Trophoblast cell (in vitro differentiated cells and primary cell): Measurements from ENCODE around the gene TMEM202.

ENCODE experiments used
- DNase-seq, 2 donors: peaks; one replicate each; pipeline ENCODE4 v3.0.0-alpha.2; 2016
- H2AFZ ChIP-seq: 2 replicates; pipeline ENCODE4 v1.6.1; 2013; ENCODE audit warnings: low read length, moderate library complexity, mild to moderate bottlenecking; ENCODE audit not compliant: insufficient read depth, poor library complexity
- H2AK5ac ChIP-seq: 2 replicates; pipeline ENCODE4 v1.6.1; 2013; ENCODE audit warnings: mild to moderate bottlenecking, low read length
- H2BK120ac ChIP-seq: 2 replicates; pipeline ENCODE4 v1.6.1; 2013; ENCODE audit warnings: low read length, mild to moderate bottlenecking, moderate library complexity; ENCODE audit not compliant: insufficient read depth, poor library complexity
- H2BK12ac ChIP-seq: 2 replicates; pipeline ENCODE4 v1.6.1; 2013; ENCODE audit warnings: mild to moderate bottlenecking, low read length, moderate library complexity
- H2BK5ac ChIP-seq: 2 replicates; pipeline ENCODE4 v1.6.1; 2013; ENCODE audit warnings: low read length, low read depth, moderate library complexity, mild to moderate bottlenecking; ENCODE audit not compliant: poor library complexity
- H3K14ac ChIP-seq: 2 replicates; pipeline ENCODE4 v1.6.1; 2013; ENCODE audit warnings: mild to moderate bottlenecking, low read length
- H3K18ac ChIP-seq: 2 replicates; pipeline ENCODE4 v1.6.1; 2013; ENCODE audit warnings: mild to moderate bottlenecking, low read length
- H3K23ac ChIP-seq: 2 replicates; pipeline ENCODE4 v1.6.1; 2013; ENCODE audit warnings: low read length
- H3K27ac ChIP-seq: 2 replicates; pipeline ENCODE4 v1.5.1; 2013; ENCODE audit warnings: low read depth, mild to moderate bottlenecking, inconsistent platforms, low read length, moderate library complexity
- H3K27me3 ChIP-seq: 2 replicates; pipeline ENCODE4 v1.6.1; 2013; ENCODE audit warnings: inconsistent platforms, mild to moderate bottlenecking, low read length, moderate library complexity; ENCODE audit not compliant: insufficient read depth
- H3K36me3 ChIP-seq, 2 experiments: 1 replicate in 1 of 2; 2 replicates in 1 of 2; pipeline ENCODE4 v1.6.1; 2013; ENCODE audit warnings: low read length in 2 of 2, mild to moderate bottlenecking in 2 of 2, moderate library complexity in 1 of 2; ENCODE audit not compliant: insufficient read depth in 2 of 2, control insufficient read depth in 1 of 2
- H3K4ac ChIP-seq: 2 replicates; pipeline ENCODE4 v1.6.1; 2013; ENCODE audit warnings: low read depth, mild to moderate bottlenecking, low read length, moderate library complexity
- H3K4me1 ChIP-seq, 2 experiments: 1 replicate in 1 of 2; 2 replicates in 1 of 2; pipeline ENCODE4 v1.6.1; 2013; ENCODE audit warnings: low read length in 2 of 2, mild to moderate bottlenecking in 2 of 2, moderate library complexity in 1 of 2; ENCODE audit not compliant: insufficient read depth in 2 of 2, control insufficient read depth in 1 of 2
- H3K4me2 ChIP-seq: 2 replicates; pipeline ENCODE4 v1.6.1; 2013; ENCODE audit warnings: inconsistent platforms, mild to moderate bottlenecking, low read length, moderate library complexity
- H3K4me3 ChIP-seq: 2 replicates; pipeline ENCODE4 v1.5.1; 2013; ENCODE audit warnings: mild to moderate bottlenecking, low read depth, low read length, inconsistent platforms
- H3K79me1 ChIP-seq: one replicate; pipeline ENCODE4 v1.6.1; 2013; ENCODE audit warnings: low read length
- H3K79me2 ChIP-seq: 2 replicates; pipeline ENCODE4 v1.6.1; 2013; ENCODE audit warnings: low read length, mild to moderate bottlenecking; ENCODE audit not compliant: control insufficient read depth, insufficient read depth, poor library complexity
- H3K9ac ChIP-seq: 2 replicates; pipeline ENCODE4 v1.6.1; 2013; ENCODE audit warnings: mild to moderate bottlenecking, low read length
- H3K9me3 ChIP-seq: 2 replicates; pipeline ENCODE4 v1.6.1; 2013; ENCODE audit warnings: low read depth, mild to moderate bottlenecking, control low read depth, inconsistent platforms, low read length; ENCODE audit not compliant: insufficient read depth
- H4K12ac ChIP-seq: 2 replicates; pipeline ENCODE4 v1.6.1; 2013; ENCODE audit warnings: low read depth, mild to moderate bottlenecking, low read length, moderate library complexity
- H4K8ac ChIP-seq: 2 replicates; pipeline ENCODE4 v1.6.1; 2013; ENCODE audit warnings: low read depth, mild to moderate bottlenecking, low read length, moderate library complexity
- H4K91ac ChIP-seq: one replicate; pipeline ENCODE4 v1.6.1; 2013; ENCODE audit warnings: low read depth, mild to moderate bottlenecking, low read length, moderate library complexity
- WGBS: extraction: QIAGEN DNeasy Blood & Tissue Kit; methylation state at CpG from one replicate; pipeline ENCODE4 v1.1.7; 2013; ENCODE audit warnings: missing lambda C conversion rate; ENCODE audit not compliant: insufficient read length, insufficient coverage; ENCODE audit errors: extremely low coverage; 5-methylcytosine and 5-hydroxymethylcytosine counted together

Gene TMEM202

DNA sequence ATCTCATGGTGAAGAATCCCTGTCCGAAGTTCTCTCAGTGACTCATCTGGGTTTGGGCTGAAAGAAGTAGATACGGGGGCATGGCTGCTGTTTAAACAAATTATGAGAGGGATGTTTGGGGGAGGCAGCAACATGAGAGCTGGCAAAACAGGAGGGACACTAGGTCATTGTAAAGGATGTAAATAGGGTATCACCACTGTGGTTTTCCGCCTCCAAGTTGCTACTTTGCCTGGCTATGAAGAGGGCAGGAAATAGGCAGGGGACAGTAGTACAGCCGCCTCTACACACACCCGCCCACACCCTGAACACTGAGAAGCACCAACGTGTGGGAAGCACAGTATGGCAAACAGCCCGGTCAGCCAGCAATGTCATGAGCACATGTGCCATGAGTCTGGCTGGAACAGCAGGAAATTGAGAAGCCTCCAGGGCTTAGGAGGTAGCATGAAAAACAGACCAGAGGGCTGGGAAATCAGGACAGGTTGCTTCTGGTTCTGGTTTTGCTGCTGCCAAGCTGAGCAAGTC, 39.4 kb upstream of the TMEM202 start:
- H3K18ac ChIP-seq, result peak overlapping the region; percentile 2
- H3K4me2 ChIP-seq, result no peak overlapping the region

DNA sequence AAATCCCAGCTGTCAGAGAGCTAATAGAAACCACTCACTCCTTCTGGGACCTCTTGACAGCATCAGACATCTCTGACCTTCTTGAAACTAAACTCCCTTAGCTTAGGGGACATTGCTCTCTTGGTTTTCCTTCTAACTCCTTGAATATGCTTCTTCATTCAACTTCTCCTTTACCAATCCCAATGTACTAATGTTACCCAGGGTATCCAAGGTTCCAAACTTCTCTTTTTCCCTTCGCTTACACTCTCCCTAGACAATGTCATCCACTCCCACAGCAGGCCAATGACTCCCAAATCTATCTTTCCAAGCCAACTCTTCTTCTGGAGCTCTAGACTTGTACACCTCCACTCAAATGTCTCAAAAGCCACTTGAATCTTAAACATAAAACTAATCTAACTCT, 36.9 kb upstream of the TMEM202 start:
- Histone ChIP-seq H4K91ac (no peak overlapping the region), H3K79me1 (peaks cover 2% of the 10 kb centered on the region), H3K9me3 (no peaks in the 10 kb centered on the region), H3K4me1 (peaks cover 10% of the 10 kb centered on the region in 2 experiments), H2BK12ac (no peak overlapping the region), H3K27ac (no peak overlapping the region), H3K9ac (no peak overlapping the region), H3K4me3 (no peak overlapping the region), H3K79me2 (peaks cover 4% of the 10 kb centered on the region), H2AK5ac (no peak overlapping the region), H3K27me3 (no peaks in the 10 kb centered on the region), H3K36me3 (peaks cover 4 to 5% of the 10 kb centered on the region in 2 experiments), H4K8ac (no peak overlapping the region), H3K4me2 (no peak overlapping the region), H2BK5ac (no peak overlapping the region), H3K23ac (no peak overlapping the region), H2BK120ac (no peak overlapping the region), H2AFZ (no peak overlapping the region), H3K4ac (no peak overlapping the region), H3K14ac (no peak overlapping the region), H4K12ac (no peak overlapping the region), H3K18ac (no peak overlapping the region)
- no CpG with 5 or more reads among the region's 1 CpG for WGBS
- no peak for DNase-seq

More for the DNA sequence above, 39.4 kb upstream of the TMEM202 start:
- Histone ChIP-seq H2AFZ (no peak overlapping the region), H3K79me2 (peaks cover 4% of the 10 kb centered on the region), H3K23ac (no peak overlapping the region), H3K4ac (no peak overlapping the region), H3K9ac (no peak overlapping the region), H2AK5ac (no peak overlapping the region), H2BK120ac (peak overlapping the region; percentile 20), H2BK5ac (peak overlapping the region; percentile 24), H4K91ac (peak overlapping the region; percentile 28), H3K14ac (no peak overlapping the region), H4K12ac (no peak overlapping the region), H3K4me1 (peaks cover 10 to 12% of the 10 kb centered on the region in 2 experiments), H3K27me3 (no peaks in the 10 kb centered on the region), H2BK12ac (peak overlapping the region; percentile 9), H4K8ac (no peak overlapping the region), H3K36me3 (peaks cover 17% of the 10 kb centered on the region in 2 experiments), H3K27ac (peak overlapping the region; percentile 30), H3K9me3 (no peaks in the 10 kb centered on the region), H3K79me1 (peaks cover 2% of the 10 kb centered on the region), H3K4me3 (no peak overlapping the region)
- no CpG with 5 or more reads among the region's 7 CpGs for WGBS
- DNase-seq, result no peak

DNA sequence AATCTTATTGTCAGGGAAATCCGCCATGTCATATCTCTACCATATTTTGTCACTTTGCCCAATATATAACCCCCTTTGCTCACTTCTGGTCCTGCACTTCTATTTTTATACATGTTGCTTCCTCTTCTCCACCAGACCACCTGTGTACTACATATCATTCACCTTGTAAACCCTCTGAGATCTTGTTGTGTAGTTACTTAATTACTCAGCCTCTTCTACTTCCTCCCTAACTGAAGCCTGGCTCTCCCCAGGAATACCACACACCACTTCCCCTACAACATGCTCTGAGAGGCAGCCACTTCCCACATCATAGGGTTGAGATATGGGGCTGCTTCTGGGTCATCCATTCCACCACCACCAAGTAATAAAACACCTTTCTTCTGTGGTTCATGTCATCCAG, 32.3 kb upstream of the TMEM202 start:
- no peak overlapping the region for H3K9ac ChIP-seq
- H3K27me3 ChIP-seq, result no peaks in the 10 kb centered on the region
- no peak overlapping the region for H2BK5ac ChIP-seq
- H2AFZ ChIP-seq, result no peak overlapping the region
- H2BK12ac ChIP-seq, result no peak overlapping the region
- peaks cover 3% of the 10 kb centered on the region in 2 experiments for H3K36me3 ChIP-seq
- no peak overlapping the region for H4K8ac ChIP-seq
- H3K18ac ChIP-seq, result no peak overlapping the region
- no peak overlapping the region for H4K91ac ChIP-seq
- H3K79me2 ChIP-seq, result no peaks in the 10 kb centered on the region
- no peak overlapping the region for H3K27ac ChIP-seq
- H3K9me3 ChIP-seq, result no peaks in the 10 kb centered on the region
- H3K4me2 ChIP-seq, result no peak overlapping the region
- H3K4me1 ChIP-seq, result no peaks in the 10 kb centered on the region
- WGBS, result no CpG with 5 or more reads among the region's 1 CpG
- no peak overlapping the region for H3K23ac ChIP-seq
- no peaks in the 10 kb centered on the region for H3K79me1 ChIP-seq
- no peak overlapping the region for H2BK120ac ChIP-seq
- no peak overlapping the region for H3K4me3 ChIP-seq
- DNase-seq, result no peak
- H2AK5ac ChIP-seq, result no peak overlapping the region
- no peak overlapping the region for H3K14ac ChIP-seq
- H4K12ac ChIP-seq, result no peak overlapping the region
- no peak overlapping the region for H3K4ac ChIP-seq

DNA sequence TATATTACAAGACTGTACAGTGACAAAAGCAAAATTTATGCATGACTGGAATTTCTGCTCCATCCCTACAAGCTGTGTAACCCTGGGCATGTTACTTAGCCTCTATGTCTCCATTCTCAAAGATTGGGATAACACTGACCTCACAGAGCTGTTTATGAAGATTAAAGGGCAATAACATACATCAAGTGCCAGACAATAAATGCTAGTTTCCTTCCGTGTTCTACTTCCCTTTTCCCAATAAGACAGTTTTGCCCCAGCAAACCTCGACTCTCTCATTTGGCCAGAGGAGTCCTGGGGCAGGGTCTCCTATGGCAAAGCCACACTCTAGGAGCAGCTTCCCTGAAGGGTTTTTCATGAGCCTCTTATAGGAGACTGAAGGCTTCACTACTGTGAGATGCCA, 29.8 kb upstream of the TMEM202 start:
- Histone ChIP-seq H4K8ac (no peak overlapping the region), H3K4me1 (no peaks in the 10 kb centered on the region), H3K18ac (no peak overlapping the region), H4K12ac (no peak overlapping the region), H4K91ac (no peak overlapping the region), H2AK5ac (no peak overlapping the region), H3K79me1 (no peaks in the 10 kb centered on the region), H3K36me3 (peaks cover 3 to 4% of the 10 kb centered on the region in 2 experiments), H3K4me3 (no peak overlapping the region), H2AFZ (no peak overlapping the region), H3K4ac (no peak overlapping the region), H2BK12ac (no peak overlapping the region), H3K14ac (no peak overlapping the region), H3K4me2 (no peak overlapping the region), H3K27ac (no peak overlapping the region), H2BK5ac (no peak overlapping the region), H3K23ac (no peak overlapping the region), H3K27me3 (no peaks in the 10 kb centered on the region), H2BK120ac (no peak overlapping the region), H3K9me3 (no peaks in the 10 kb centered on the region), H3K9ac (no peak overlapping the region), H3K79me2 (no peaks in the 10 kb centered on the region)
- no CpG with 5 or more reads among the region's 2 CpGs for WGBS
- DNase-seq, result no peak
